KMS-11 (cell line): ENCODE measurements around the gene RPS19BP1.

Experiments
- H2AFZ ChIP-seq: fragments of 200-600 bp; sonication (generic); 2 replicates; pipeline ENCODE4 v1.6.1; 2016; ENCODE audit warnings: antibody characterized with exemption, mixed run types, low read depth
- H3K27ac ChIP-seq: fragments of 200-600 bp; sonication (generic); 2 replicates; pipeline ENCODE4 v1.6.1; 2016; ENCODE audit warnings: mild to moderate bottlenecking, mixed run types
- H3K27me3 ChIP-seq: fragments of 200-600 bp; sonication (generic); 2 replicates; pipeline ENCODE4 v1.6.1; 2017; ENCODE audit warnings: mild to moderate bottlenecking, low read depth, mixed run types, moderate library complexity; ENCODE audit not compliant: insufficient read depth
- H3K36me3 ChIP-seq: fragments of 200-600 bp; sonication (generic); 2 replicates; pipeline ENCODE4 v1.6.1; 2017; ENCODE audit warnings: mild to moderate bottlenecking, mixed run types; ENCODE audit not compliant: insufficient read depth
- H3K4me1 ChIP-seq: fragments of 200-600 bp; sonication (generic); 2 replicates; pipeline ENCODE4 v1.6.1; 2016; ENCODE audit warnings: mild to moderate bottlenecking, low read depth, mixed run types; ENCODE audit not compliant: poor library complexity, severe bottlenecking
- H3K4me2 ChIP-seq: fragments of 200-600 bp; sonication (generic); 2 replicates; pipeline ENCODE4 v1.7.0; 2016; ENCODE audit warnings: mild to moderate bottlenecking, mixed run types
- H3K4me3 ChIP-seq: fragments of 200-600 bp; sonication (generic); IDR thresholded peaks from 2 replicates; pipeline ENCODE4 v1.6.1; 2017; ENCODE audit warnings: low read depth, low read length, mixed read lengths; ENCODE audit not compliant: insufficient read depth
- H3K79me2 ChIP-seq: fragments of 200-600 bp; sonication (generic); 2 replicates; pipeline ENCODE4 v1.6.1; 2016; ENCODE audit warnings: low read depth, mixed run types; ENCODE audit not compliant: insufficient read depth
- H3K9ac ChIP-seq: fragments of 200-600 bp; sonication (generic); 2 replicates; pipeline ENCODE4 v1.6.1; 2016; ENCODE audit warnings: mild to moderate bottlenecking, mixed run types
- H4K20me1 ChIP-seq: fragments of 200-600 bp; sonication (generic); 2 replicates; pipeline ENCODE4 v1.6.1; 2016; ENCODE audit warnings: mild to moderate bottlenecking, mixed run types; ENCODE audit not compliant: insufficient read depth
- CTCF ChIP-seq: fragments of 200-600 bp; sonication (generic); conservative IDR thresholded peaks from 2 replicates; pipeline ENCODE4 v1.6.1; 2017; ENCODE audit warnings: low read depth, mild to moderate bottlenecking, antibody characterized with exemption, low read length, moderate library complexity, mixed read lengths

The RPS19BP1 gene

DNA sequence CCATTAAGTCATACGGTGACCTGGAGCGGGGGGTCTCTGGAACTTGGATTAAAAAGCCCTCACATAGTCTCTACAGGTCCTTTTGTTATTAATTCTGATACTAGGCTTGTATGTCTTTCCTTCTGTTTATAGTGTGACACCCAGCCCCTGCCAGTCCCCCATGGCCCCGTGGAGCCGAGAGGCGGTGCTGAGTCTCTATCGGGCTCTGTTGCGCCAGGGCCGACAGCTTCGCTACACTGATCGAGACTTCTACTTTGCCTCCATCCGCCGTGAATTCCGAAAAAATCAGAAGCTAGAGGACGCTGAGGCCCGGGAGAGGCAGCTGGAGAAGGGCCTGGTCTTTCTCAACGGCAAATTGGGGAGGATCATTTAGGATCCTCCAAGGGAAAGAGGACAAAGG, 28.5 kb downstream of the RPS19BP1 start:
- TF ChIP-seq CTCF = no peak
- Histone ChIP-seq H4K20me1 (no peaks in the 10 kb centered on the region), H3K9ac (no peak overlapping the region; the same call in 1 of the 2 replicates), H3K36me3 (peaks cover 11% of the 10 kb centered on the region; the same call in 1 of the 2 replicates), H3K4me3 (no peak overlapping the region), H3K27me3 (no peaks in the 10 kb centered on the region), H3K4me2 (peak overlapping the region; percentile 97), H3K4me1 (peaks cover 14% of the 10 kb centered on the region), H3K27ac (no peak overlapping the region), H2AFZ (no peak overlapping the region), H3K79me2 (peaks cover 62% of the 10 kb centered on the region)

DNA sequence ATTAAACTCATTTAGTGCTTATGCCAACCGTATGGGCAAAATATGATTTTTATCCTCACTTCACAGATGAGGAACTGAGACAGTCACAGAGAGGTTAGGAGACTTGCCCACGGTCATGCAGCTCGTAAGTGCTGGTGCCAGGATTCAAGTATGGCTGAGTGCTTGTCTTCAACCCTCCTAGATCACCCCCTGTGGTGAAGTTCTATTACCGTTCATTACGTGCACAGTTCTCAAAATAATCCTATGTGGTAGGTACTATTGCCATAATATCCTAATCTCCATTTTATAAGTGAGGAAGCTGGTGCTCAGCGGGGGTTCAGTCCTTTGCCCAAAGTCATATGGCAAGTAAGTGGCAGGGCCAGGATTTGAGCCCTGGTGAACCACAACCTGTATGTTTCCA, 28.9 kb downstream of the RPS19BP1 start:
- Histone ChIP-seq H3K27ac (peak overlapping the region; percentile 52; the same call in 1 of the 2 replicates), H3K79me2 (peaks cover 58% of the 10 kb centered on the region), H4K20me1 (no peaks in the 10 kb centered on the region)

GRCh38 chr22:39502789-39503409, 29.6 kb downstream of the RPS19BP1 start:
- Histone ChIP-seq H3K9ac (peak overlapping the region; percentile 77), H4K20me1 (no peaks in the 10 kb centered on the region), H3K27ac (peak overlapping the region; percentile 52), H3K79me2 (peaks cover 51% of the 10 kb centered on the region), H3K4me3 (no peak overlapping the region), H3K36me3 (peaks cover 11% of the 10 kb centered on the region; the same call in 1 of the 2 replicates), H2AFZ (peak overlapping the region; percentile 69), H3K4me1 (peaks cover 14% of the 10 kb centered on the region), H3K4me2 (peak overlapping the region; percentile 97), H3K27me3 (no peaks in the 10 kb centered on the region)
- TF ChIP-seq CTCF = no peak

More for the DNA sequence above, 28.9 kb downstream of the RPS19BP1 start:
- H3K4me2 ChIP-seq = peak overlapping the region; percentile 97
- peaks cover 11% of the 10 kb centered on the region; the same call in 1 of the 2 replicates for H3K36me3 ChIP-seq
- H3K27me3 ChIP-seq = no peaks in the 10 kb centered on the region
- no peak for TF ChIP-seq CTCF
- H3K9ac ChIP-seq = peak overlapping the region; percentile 77; the same call in 1 of the 2 replicates
- H3K4me1 ChIP-seq = peaks cover 14% of the 10 kb centered on the region
- no peak overlapping the region for H2AFZ ChIP-seq
- no peak overlapping the region for H3K4me3 ChIP-seq

DNA sequence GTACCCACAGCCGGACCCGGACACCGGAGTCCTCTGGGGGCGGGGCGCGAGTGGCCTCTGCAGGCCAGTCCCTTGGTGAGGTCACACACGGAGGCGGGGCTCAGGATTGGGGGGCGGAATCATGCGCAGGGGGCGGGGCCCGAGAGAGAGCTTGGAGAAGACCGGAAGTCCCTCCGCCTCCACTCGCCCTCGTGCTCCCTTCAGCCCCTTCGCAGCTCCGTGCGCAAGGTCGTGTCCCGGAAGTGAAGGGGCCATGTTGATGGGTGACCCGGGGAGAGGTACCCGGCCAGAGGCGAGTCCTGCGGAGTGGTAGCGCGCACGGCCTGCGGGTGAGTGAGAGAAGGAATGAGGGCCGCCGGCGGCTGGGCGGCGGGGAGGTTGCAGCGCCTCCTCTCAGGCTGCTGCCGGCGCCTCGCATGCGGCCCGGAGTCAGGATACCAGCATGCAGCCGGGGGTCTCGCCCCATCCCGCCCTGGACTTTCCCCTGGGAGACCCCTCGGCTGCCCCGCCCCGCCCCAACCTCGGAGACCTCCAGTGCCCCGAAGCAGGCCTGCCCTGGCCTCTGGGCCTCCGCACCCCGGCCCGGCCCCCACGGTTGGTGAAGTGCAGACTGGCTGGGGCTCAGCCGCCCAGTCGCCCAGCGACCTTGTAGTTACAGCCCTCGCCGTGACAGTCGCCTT, 30.3 kb downstream of the RPS19BP1 start, which contains the start of gene MIEF1:
Gene MIEF1, plus strand, starts transcription at position 182 of the 680 bp plus-strand sequence. CDS start 9,005 bp downstream, outside the sequence.
- peak within 1 kb of the TSS; percentile 52 for H3K27ac ChIP-seq
- peak within 1 kb of the TSS; percentile 69 for H2AFZ ChIP-seq
- peaks cover 11% of the 10 kb centered on the region; the same call in 1 of the 2 replicates for H3K36me3 ChIP-seq
- peak within 1 kb of the TSS; percentile 77 for H3K9ac ChIP-seq
- peak within 1 kb of the TSS; percentile 97 for H3K4me2 ChIP-seq
- H3K4me3 ChIP-seq = no peak within 1 kb of the TSS
- H3K79me2 ChIP-seq = peaks cover 46% of the 10 kb centered on the region
- H4K20me1 ChIP-seq = no peaks in the 10 kb centered on the region
- no peaks in the 10 kb centered on the region for H3K27me3 ChIP-seq
- peaks cover 14% of the 10 kb centered on the region for H3K4me1 ChIP-seq
- no peak for TF ChIP-seq CTCF
